ENCODE results near the gene FKBP6.

GRCh38 chr7:73345538-73345937, 17.6 kb downstream of the FKBP6 start:
- TF ChIP-seq CTCF (IDR thresholded peaks at IDR 0.05; ENCODE audit: low read depth, low read length) (no peak), EZH2phosphoT487 (IDR thresholded peaks at IDR 0.05; ENCODE audit: low read depth) (no peak)
